HL-60 (cell line): Measurements from ENCODE around the gene SLC15A1.

Experiments
- CTCF ChIP-seq: IDR thresholded peaks from one replicate; pipeline ENCODE4 v1.5.1; 2011; ENCODE audit warnings: low read length, control low read depth, inconsistent platforms; ENCODE audit not compliant: insufficient read depth
- GABPA ChIP-seq: IDR thresholded peaks from 2 replicates; pipeline ENCODE4 v1.6.1; 2012; ENCODE audit warnings: low read depth
- POLR2AphosphoS5 ChIP-seq: IDR thresholded peaks from 2 replicates; pipeline ENCODE4 v1.6.1; 2012; ENCODE audit warnings: low read depth
- SPI1 ChIP-seq: IDR thresholded peaks from 2 replicates; pipeline ENCODE4 v1.6.1; 2012; ENCODE audit warnings: low read depth, mild to moderate bottlenecking, borderline replicate concordance
- TF ChIP-seq, protein P1 (sequence below): IDR thresholded peaks from 2 replicates; pipeline ENCODE4 v1.6.1; 2012; ENCODE audit warnings: low read depth; ENCODE audit not compliant: insufficient replicate concordance

DNA sequence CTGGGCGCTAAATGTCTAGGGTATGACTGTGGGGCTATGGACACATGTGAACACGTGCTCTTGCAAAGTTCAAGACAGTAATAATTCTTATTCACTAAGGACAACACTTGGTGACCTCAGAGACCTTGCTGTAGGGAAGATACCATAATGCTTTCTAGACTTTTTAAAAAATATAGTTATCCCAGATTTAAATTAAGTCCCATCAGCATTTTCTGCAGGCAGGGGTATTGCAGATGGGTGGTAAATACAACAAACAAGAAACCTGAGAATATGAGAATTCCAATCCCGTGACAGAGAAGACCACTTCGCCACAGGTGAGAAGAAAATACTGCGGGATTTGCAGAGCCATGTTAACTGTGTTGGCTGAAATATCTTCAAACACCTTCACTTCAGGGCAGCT, 65.2 kb downstream of the SLC15A1 start:
- no peak for TF ChIP-seq CTCF
- TF ChIP-seq POLR2AphosphoS5: no peak
- TF ChIP-seq GABPA: no peak
- TF ChIP-seq, protein P1, sequence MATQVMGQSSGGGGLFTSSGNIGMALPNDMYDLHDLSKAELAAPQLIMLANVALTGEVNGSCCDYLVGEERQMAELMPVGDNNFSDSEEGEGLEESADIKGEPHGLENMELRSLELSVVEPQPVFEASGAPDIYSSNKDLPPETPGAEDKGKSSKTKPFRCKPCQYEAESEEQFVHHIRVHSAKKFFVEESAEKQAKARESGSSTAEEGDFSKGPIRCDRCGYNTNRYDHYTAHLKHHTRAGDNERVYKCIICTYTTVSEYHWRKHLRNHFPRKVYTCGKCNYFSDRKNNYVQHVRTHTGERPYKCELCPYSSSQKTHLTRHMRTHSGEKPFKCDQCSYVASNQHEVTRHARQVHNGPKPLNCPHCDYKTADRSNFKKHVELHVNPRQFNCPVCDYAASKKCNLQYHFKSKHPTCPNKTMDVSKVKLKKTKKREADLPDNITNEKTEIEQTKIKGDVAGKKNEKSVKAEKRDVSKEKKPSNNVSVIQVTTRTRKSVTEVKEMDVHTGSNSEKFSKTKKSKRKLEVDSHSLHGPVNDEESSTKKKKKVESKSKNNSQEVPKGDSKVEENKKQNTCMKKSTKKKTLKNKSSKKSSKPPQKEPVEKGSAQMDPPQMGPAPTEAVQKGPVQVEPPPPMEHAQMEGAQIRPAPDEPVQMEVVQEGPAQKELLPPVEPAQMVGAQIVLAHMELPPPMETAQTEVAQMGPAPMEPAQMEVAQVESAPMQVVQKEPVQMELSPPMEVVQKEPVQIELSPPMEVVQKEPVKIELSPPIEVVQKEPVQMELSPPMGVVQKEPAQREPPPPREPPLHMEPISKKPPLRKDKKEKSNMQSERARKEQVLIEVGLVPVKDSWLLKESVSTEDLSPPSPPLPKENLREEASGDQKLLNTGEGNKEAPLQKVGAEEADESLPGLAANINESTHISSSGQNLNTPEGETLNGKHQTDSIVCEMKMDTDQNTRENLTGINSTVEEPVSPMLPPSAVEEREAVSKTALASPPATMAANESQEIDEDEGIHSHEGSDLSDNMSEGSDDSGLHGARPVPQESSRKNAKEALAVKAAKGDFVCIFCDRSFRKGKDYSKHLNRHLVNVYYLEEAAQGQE: no peak
- no peak for TF ChIP-seq SPI1
